Measurements from ENCODE around the gene RABGEF1. TPM values are rescaled to one million over a fixed set of nuclear protein-coding genes. Genes with fewer than 3 reads are reported as not detected.
"Not testable (repeated sequence)": the region's sequence is repeated elsewhere in the genome, so short reads cannot be mapped to it uniquely, and the experiment has no call there.

The RABGEF1 gene
- polyA plus RNA-seq, 3 donors = 13.6 to 17.3 (median 17.1) TPM

DNA sequence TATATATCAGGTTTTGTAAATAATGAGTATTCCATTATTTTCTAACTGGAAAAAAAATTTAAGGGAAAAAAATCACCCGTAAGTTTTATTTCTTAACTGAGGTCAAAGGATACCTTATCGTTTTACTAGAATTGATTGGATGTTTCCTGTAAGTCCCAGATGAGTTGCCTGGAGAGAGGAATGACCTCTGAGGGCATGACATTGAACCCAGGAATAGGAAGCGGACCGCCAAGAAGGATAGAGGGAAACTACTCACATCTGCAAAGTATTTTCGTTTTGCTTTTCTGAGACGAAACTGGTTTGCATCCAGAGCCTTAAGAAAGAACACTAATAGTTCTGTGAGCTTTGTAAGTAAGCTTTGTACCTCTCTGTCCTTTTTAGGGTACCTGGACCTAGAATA is 17.4 kb downstream of the RABGEF1 start:
- peaks cover 37% of the 10 kb centered on the region for H3K4me1 Mint-ChIP-seq
- H3K27ac ChIP-seq (ENCODE audit: low read depth in 1 of 2, low read length in 2 of 2) = peak overlapping the region; percentile 90 to 98
- H3K27ac Mint-ChIP-seq = peak overlapping the region; percentile 98 to 100 (median 100)

DNA sequence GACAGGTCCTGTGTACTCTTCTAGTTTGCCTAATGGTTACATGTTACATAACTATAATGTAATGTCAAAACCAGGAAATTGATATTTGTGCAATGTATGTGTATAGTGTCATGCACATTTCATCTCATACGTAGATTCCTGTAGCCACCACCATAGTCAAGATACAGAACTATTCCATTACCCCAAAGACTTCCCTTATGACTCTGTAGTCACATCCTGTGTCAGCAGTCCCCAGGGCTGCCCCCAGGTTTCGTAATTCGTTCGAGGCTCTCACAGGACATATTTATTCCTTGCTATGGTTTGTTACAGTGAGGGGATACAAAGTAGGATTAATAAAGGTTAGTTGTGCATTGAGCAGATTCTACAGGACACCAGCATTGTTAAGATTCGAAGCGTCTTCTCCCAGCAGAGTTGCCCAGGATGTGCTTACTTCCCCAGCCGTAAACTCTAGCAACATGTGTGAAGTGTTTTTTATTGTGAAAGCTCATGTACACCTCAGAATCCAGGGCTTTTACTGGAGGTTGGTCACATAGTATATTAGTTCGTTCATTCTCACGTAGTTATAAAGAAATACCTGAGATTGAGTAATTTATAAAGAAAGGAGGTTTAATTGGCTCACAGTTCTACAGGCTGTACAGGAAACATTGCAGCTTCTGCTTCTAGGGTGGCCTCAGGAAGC is 18.6 kb downstream of the RABGEF1 start:
- Mint-ChIP-seq H3K4me3 (peak overlapping the region; percentile 5 to 74), H3K27me3 (ENCODE audit: low read depth in 3 of 3) (peaks cover 0 to 1% (median 0%) of the 10 kb centered on the region in 3 donors), H3K36me3 (peaks cover 17 to 40% of the 10 kb centered on the region in 2 donors), H3K27ac (peak overlapping the region; percentile 98 to 100 (median 100)), H3K4me1 (peaks cover 38% of the 10 kb centered on the region), H3K9me3 (peaks cover 0 to 10% (median 6%) of the 10 kb centered on the region in 7 donors)
- no peaks in the 10 kb centered on the region for H3K9me3 ChIP-seq (replicated peaks in 1 of 2; ENCODE audit: control insufficient read depth in 1 of 2, insufficient read depth in 1 of 2, low read length in 2 of 2)
- TF ChIP-seq, protein P1, sequence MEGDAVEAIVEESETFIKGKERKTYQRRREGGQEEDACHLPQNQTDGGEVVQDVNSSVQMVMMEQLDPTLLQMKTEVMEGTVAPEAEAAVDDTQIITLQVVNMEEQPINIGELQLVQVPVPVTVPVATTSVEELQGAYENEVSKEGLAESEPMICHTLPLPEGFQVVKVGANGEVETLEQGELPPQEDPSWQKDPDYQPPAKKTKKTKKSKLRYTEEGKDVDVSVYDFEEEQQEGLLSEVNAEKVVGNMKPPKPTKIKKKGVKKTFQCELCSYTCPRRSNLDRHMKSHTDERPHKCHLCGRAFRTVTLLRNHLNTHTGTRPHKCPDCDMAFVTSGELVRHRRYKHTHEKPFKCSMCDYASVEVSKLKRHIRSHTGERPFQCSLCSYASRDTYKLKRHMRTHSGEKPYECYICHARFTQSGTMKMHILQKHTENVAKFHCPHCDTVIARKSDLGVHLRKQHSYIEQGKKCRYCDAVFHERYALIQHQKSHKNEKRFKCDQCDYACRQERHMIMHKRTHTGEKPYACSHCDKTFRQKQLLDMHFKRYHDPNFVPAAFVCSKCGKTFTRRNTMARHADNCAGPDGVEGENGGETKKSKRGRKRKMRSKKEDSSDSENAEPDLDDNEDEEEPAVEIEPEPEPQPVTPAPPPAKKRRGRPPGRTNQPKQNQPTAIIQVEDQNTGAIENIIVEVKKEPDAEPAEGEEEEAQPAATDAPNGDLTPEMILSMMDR (IDR thresholded peaks at IDR 0.05) = no peak
- peaks cover 68% of the 10 kb centered on the region for H3K79me2 ChIP-seq (ENCODE audit: insufficient read depth, low read length)
- peak overlapping the region; percentile 36 for H3K4me2 ChIP-seq (replicated peaks; ENCODE audit: extremely low read depth, low read length, poor library complexity, severe bottlenecking)
- intact Hi-C loops (cut with micrococcal nuclease) = loop anchor here in 1 of 2 donors (2.0 to 5.0 kb wide), 2 partner anchors 18 to 238 kb away; partner anchors contain the start of genes RABGEF1, SBDS and TYW1
- H2AFZ ChIP-seq (ENCODE audit: insufficient read depth, low read depth, low read length, poor library complexity, severe bottlenecking) = no peak overlapping the region
- H3K4me3 ChIP-seq (replicated peaks in 1 of 3; ENCODE audit: low read depth in 2 of 3, low read length in 3 of 3) = peak overlapping the region in 1 of 3 experiments; percentile 33
- H3K27ac ChIP-seq (ENCODE audit: low read depth in 1 of 2, low read length in 2 of 2) = peak overlapping the region; percentile 90 to 98
- WGBS (ENCODE audit: insufficient coverage) = no CpG with 5 or more reads among the region's 9 CpGs
- H3K4me1 ChIP-seq (ENCODE audit: control insufficient read depth in 1 of 2, insufficient read depth in 2 of 2, low read length in 2 of 2) = peaks cover 17 to 34% of the 10 kb centered on the region in 2 donors
- no peaks in the 10 kb centered on the region for H3K27me3 ChIP-seq (ENCODE audit: control insufficient read depth in 2 of 2, insufficient read depth in 2 of 2, low read length in 2 of 2)
- no peak overlapping the region for H3K9ac ChIP-seq (ENCODE audit: insufficient read depth, low read length, poor library complexity, severe bottlenecking)
- peak; percentile 90 to 98 (median 98) for DNase-seq
- H4K20me1 ChIP-seq (ENCODE audit: insufficient read depth, low read length) = peaks cover 28% of the 10 kb centered on the region
- peaks cover 0 to 8% of the 10 kb centered on the region in 2 donors for H3K36me3 ChIP-seq (replicated peaks in 1 of 2; ENCODE audit: control insufficient read depth in 1 of 2, insufficient read depth in 2 of 2, low read length in 2 of 2)

More for the DNA sequence above, 17.4 kb downstream of the RABGEF1 start:
- peaks cover 0 to 15% (median 2%) of the 10 kb centered on the region in 7 donors for H3K9me3 Mint-ChIP-seq
- Histone ChIP-seq H2AFZ (ENCODE audit: insufficient read depth, low read depth, low read length, poor library complexity, severe bottlenecking) (no peak overlapping the region), H3K36me3 (replicated peaks in 1 of 2; ENCODE audit: control insufficient read depth in 1 of 2, insufficient read depth in 2 of 2, low read length in 2 of 2) (peaks cover 0 to 8% of the 10 kb centered on the region in 2 donors), H4K20me1 (ENCODE audit: insufficient read depth, low read length) (peaks cover 30% of the 10 kb centered on the region), H3K9ac (ENCODE audit: insufficient read depth, low read length, poor library complexity, severe bottlenecking) (no peak overlapping the region), H3K4me1 (ENCODE audit: control insufficient read depth in 1 of 2, insufficient read depth in 2 of 2, low read length in 2 of 2) (peaks cover 17 to 28% of the 10 kb centered on the region in 2 donors), H3K9me3 (replicated peaks in 1 of 2; ENCODE audit: control insufficient read depth in 1 of 2, insufficient read depth in 1 of 2, low read length in 2 of 2) (no peaks in the 10 kb centered on the region), H3K4me2 (replicated peaks; ENCODE audit: extremely low read depth, low read length, poor library complexity, severe bottlenecking) (no peak overlapping the region), H3K79me2 (ENCODE audit: insufficient read depth, low read length) (peaks cover 71% of the 10 kb centered on the region), H3K4me3 (replicated peaks in 1 of 3; ENCODE audit: low read depth in 2 of 3, low read length in 3 of 3) (peak overlapping the region in 1 of 3 experiments; percentile 29), H3K27me3 (ENCODE audit: control insufficient read depth in 2 of 2, insufficient read depth in 2 of 2, low read length in 2 of 2) (no peaks in the 10 kb centered on the region)
- peaks cover 13 to 40% of the 10 kb centered on the region in 2 donors for H3K36me3 Mint-ChIP-seq
- TF ChIP-seq, protein P1 (IDR thresholded peaks at IDR 0.05) = no peak
- intact Hi-C loops (cut with micrococcal nuclease) = loop anchor here in 1 of 2 donors (2.0 to 5.0 kb wide), 2 partner anchors 17 to 239 kb away; partner anchors contain the start of genes RABGEF1, SBDS and TYW1
- DNase-seq = no peak
- no peak overlapping the region for H3K4me3 Mint-ChIP-seq
- peaks cover 0 to 1% (median 0%) of the 10 kb centered on the region in 3 donors for H3K27me3 Mint-ChIP-seq (ENCODE audit: low read depth in 3 of 3)
- 83% methylated on average over 3 of the region's 6 CpGs for WGBS (ENCODE audit: insufficient coverage)

DNA sequence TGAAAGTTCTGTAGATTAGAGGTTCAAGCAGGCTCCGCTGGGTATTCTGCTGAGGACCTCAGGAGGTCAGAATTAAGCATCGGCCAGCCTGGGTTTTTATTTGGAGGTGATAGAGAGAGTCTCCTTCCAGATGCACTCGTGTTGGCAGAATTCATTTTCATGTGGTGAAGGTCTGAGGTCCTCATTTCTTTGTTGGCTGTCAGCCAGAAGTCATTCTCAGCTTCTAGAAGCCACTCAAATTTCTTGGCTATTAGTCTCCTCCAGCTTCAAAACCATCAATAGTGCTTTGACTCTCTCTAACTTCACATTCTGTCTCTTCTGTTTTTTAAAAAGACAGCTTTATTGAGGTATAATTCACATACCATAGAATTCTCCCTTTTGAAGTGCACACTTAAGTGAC is 22.6 kb downstream of the RABGEF1 start:
- DNase-seq; H3K36me3 ChIP-seq (replicated peaks in 1 of 2; ENCODE audit: control insufficient read depth in 1 of 2, insufficient read depth in 2 of 2, low read length in 2 of 2); H3K27me3 Mint-ChIP-seq (ENCODE audit: low read depth in 3 of 3); H3K27me3 ChIP-seq (ENCODE audit: control insufficient read depth in 2 of 2, insufficient read depth in 2 of 2, low read length in 2 of 2); H3K9me3 ChIP-seq (replicated peaks in 1 of 2; ENCODE audit: control insufficient read depth in 1 of 2, insufficient read depth in 1 of 2, low read length in 2 of 2); H3K9ac ChIP-seq (ENCODE audit: insufficient read depth, low read length, poor library complexity, severe bottlenecking); H2AFZ ChIP-seq (ENCODE audit: insufficient read depth, low read depth, low read length, poor library complexity, severe bottlenecking); H3K4me2 ChIP-seq (replicated peaks; ENCODE audit: extremely low read depth, low read length, poor library complexity, severe bottlenecking); intact Hi-C loops (cut with micrococcal nuclease); H3K4me3 ChIP-seq (replicated peaks in 1 of 3; ENCODE audit: low read depth in 2 of 3, low read length in 3 of 3); H3K27ac ChIP-seq (ENCODE audit: low read depth in 1 of 2, low read length in 2 of 2); H3K4me3 Mint-ChIP-seq: not testable (repeated sequence)
- H3K79me2 ChIP-seq (ENCODE audit: insufficient read depth, low read length) = peaks cover 56% of the 10 kb centered on the region
- Mint-ChIP-seq H3K9me3 (peaks cover 0 to 10% (median 6%) of the 10 kb centered on the region in 7 donors), H3K27ac (peak overlapping the region in 2 of 7 donors; percentile 36 to 86), H3K4me1 (peaks cover 33% of the 10 kb centered on the region), H3K36me3 (peaks cover 19 to 42% of the 10 kb centered on the region in 2 donors)
- peaks cover 30% of the 10 kb centered on the region for H4K20me1 ChIP-seq (ENCODE audit: insufficient read depth, low read length)
- no CpG with 5 or more reads among the region's 3 CpGs for WGBS (ENCODE audit: insufficient coverage)
- peaks cover 16 to 34% of the 10 kb centered on the region in 2 donors for H3K4me1 ChIP-seq (ENCODE audit: control insufficient read depth in 1 of 2, insufficient read depth in 2 of 2, low read length in 2 of 2)
